LNCAP (cell line): ENCODE measurements around the gene ALG14.

Experiments
- CTCF ChIP-seq: fragments of 450-650 bp; IDR thresholded peaks from 2 replicates; pipeline ENCODE4 v1.5.1; 2017; ENCODE audit warnings: mild to moderate bottlenecking

Gene ALG14

GRCh38 chr1:94961988-94962387 is 110.8 kb downstream of the ALG14 start:
- no peak for TF ChIP-seq CTCF

- TF ChIP-seq CTCF: no peak
Measured at GRCh38 chr1:94961582-94961981, 111.2 kb downstream of the ALG14 start.

GRCh38 chr1:94958081-94958480 is 114.7 kb downstream of the ALG14 start:
- TF ChIP-seq CTCF: no peak

GRCh38 chr1:94955767-94956632 is 116.8 kb downstream of the ALG14 start:
- no peak for TF ChIP-seq CTCF

- TF ChIP-seq CTCF: no peak
Measured at GRCh38 chr1:94954263-94955220, 118.2 kb downstream of the ALG14 start.

GRCh38 chr1:94953746-94954145 is 119.0 kb downstream of the ALG14 start:
- TF ChIP-seq CTCF: no peak

- no peak for TF ChIP-seq CTCF
Measured at GRCh38 chr1:94953107-94953506, 119.6 kb downstream of the ALG14 start.
